ENCODE results near the gene PARP6. TPM values are rescaled to one million over a fixed set of nuclear protein-coding genes. Genes with fewer than 3 reads are reported as not detected.

The PARP6 gene
- total and polyA plus RNA-seq, 2 donors (not counting 1 experiment from before 2014, with no cell fraction given), result 118 to 134 TPM

GRCh38 chr15:72202302-72202701, 70.1 kb downstream of the PARP6 start:
- Histone ChIP-seq H2AFZ (ENCODE audit: insufficient read depth, low read depth, low read length, poor library complexity, severe bottlenecking) (no peak overlapping the region), H3K79me2 (ENCODE audit: control insufficient read depth, insufficient read depth, low read length) (no peaks in the 10 kb centered on the region), H3K9me3 (ENCODE audit: control extremely low read depth in 1 of 3, control insufficient read depth in 2 of 3, insufficient read depth in 1 of 3, low read length in 2 of 3) (no peaks in the 10 kb centered on the region), H3K27me3 (replicated peaks in 1 of 4; ENCODE audit: control extremely low read depth in 1 of 4, control insufficient read depth in 3 of 4, insufficient read depth in 4 of 4, low read length in 3 of 4) (peaks cover 0 to 5% (median 1%) of the 10 kb centered on the region in 4 experiments), H3K9ac (ENCODE audit: low read length) (no peak overlapping the region), H4K20me1 (ENCODE audit: control insufficient read depth, insufficient read depth, low read length, poor library complexity, severe bottlenecking) (peaks cover 18% of the 10 kb centered on the region), H3K36me3 (replicated peaks in 1 of 2; ENCODE audit: control extremely low read depth in 1 of 2, control insufficient read depth in 1 of 2, extremely low read depth in 1 of 2, insufficient read depth in 2 of 2, low read length in 1 of 2) (peaks cover 25 to 89% of the 10 kb centered on the region in 2 experiments), H3K4me1 (ENCODE audit: control insufficient read depth in 2 of 2, insufficient read depth in 2 of 2, low read length in 2 of 2) (peaks cover under 1 to 1% of the 10 kb centered on the region in 2 donors), H3K4me2 (replicated peaks; ENCODE audit: low read depth, low read length, poor library complexity, severe bottlenecking) (no peak overlapping the region), H3K27ac (ENCODE audit: low read length in 2 of 2) (no peak overlapping the region), H3K4me3 (ENCODE audit: control extremely low read depth in 1 of 5, extremely low read depth in 1 of 5, insufficient read depth in 1 of 5, low read depth in 2 of 5, low read length in 4 of 5) (no peak overlapping the region)
- TF ChIP-seq CTCF (IDR thresholded peaks at IDR 0.05) (no peak), EZH2 (IDR thresholded peaks at IDR 0.05; ENCODE audit: borderline replicate concordance, insufficient read depth, low read depth, low read length, poor library complexity, severe bottlenecking) (no peak)
- WGBS (ENCODE audit: insufficient coverage), result 96% methylated on average over 13 of the region's 13 CpGs
- intact Hi-C loops (cut with micrococcal nuclease), result no loop called here
- Mint-ChIP-seq H3K27ac (no peak overlapping the region), H3K4me3 (no peak overlapping the region), H3K4me1 (peaks cover 22% of the 10 kb centered on the region), H3K27me3 (peaks cover 4% of the 10 kb centered on the region), H3K9me3 (ENCODE audit: insufficient read depth) (no peaks in the 10 kb centered on the region)
- POLR2A ChIA-PET, result no interaction called here
- DNase-seq (no peak), ATAC-seq (ENCODE audit: low read depth) (no peak)
- CTCF ChIA-PET, result interaction anchor here (1.0 to 6.1 kb wide), 2 partner anchors 26 to 27 kb away, joined by 5 to 87 read pairs; partner anchors contain the start of gene PKM

GRCh38 chr15:72201391-72201921, 70.9 kb downstream of the PARP6 start:
- peak overlapping the region in 1 of 2 donors; percentile 20 for H3K27ac ChIP-seq (ENCODE audit: low read length in 2 of 2)
- H3K4me2 ChIP-seq (replicated peaks; ENCODE audit: low read depth, low read length, poor library complexity, severe bottlenecking), result no peak overlapping the region
- H3K36me3 ChIP-seq (replicated peaks in 1 of 2; ENCODE audit: control extremely low read depth in 1 of 2, control insufficient read depth in 1 of 2, extremely low read depth in 1 of 2, insufficient read depth in 2 of 2, low read length in 1 of 2), result peaks cover 23 to 81% of the 10 kb centered on the region in 2 experiments
- CTCF ChIA-PET, result interaction anchor here (0.9 to 9.5 kb wide), 12 partner anchors 11 to 139 kb away, joined by 3 to 137 read pairs (median 4); partner anchors contain the start of gene PKM
- peaks cover 25% of the 10 kb centered on the region for H3K4me1 Mint-ChIP-seq
- ATAC-seq (ENCODE audit: low read depth) (no peak), DNase-seq (no peak)
- H3K9me3 Mint-ChIP-seq (ENCODE audit: insufficient read depth), result no peaks in the 10 kb centered on the region
- no peak overlapping the region for H3K9ac ChIP-seq (ENCODE audit: low read length)
- H3K4me3 ChIP-seq (ENCODE audit: control extremely low read depth in 1 of 5, extremely low read depth in 1 of 5, insufficient read depth in 1 of 5, low read depth in 2 of 5, low read length in 4 of 5), result no peak overlapping the region
- 34% methylated on average over 3 of the region's 3 CpGs for WGBS (ENCODE audit: insufficient coverage)
- no peaks in the 10 kb centered on the region for H3K79me2 ChIP-seq (ENCODE audit: control insufficient read depth, insufficient read depth, low read length)
- H3K4me3 Mint-ChIP-seq, result no peak overlapping the region
- peaks cover 4 to 6% of the 10 kb centered on the region in 2 donors for H3K4me1 ChIP-seq (ENCODE audit: control insufficient read depth in 2 of 2, insufficient read depth in 2 of 2, low read length in 2 of 2)
- H3K27me3 Mint-ChIP-seq, result peaks cover 8% of the 10 kb centered on the region
- intact Hi-C loops (cut with micrococcal nuclease), result no loop called here
- peaks cover 0 to 14% (median 5%) of the 10 kb centered on the region in 4 experiments for H3K27me3 ChIP-seq (replicated peaks in 1 of 4; ENCODE audit: control extremely low read depth in 1 of 4, control insufficient read depth in 3 of 4, insufficient read depth in 4 of 4, low read length in 3 of 4)
- peaks cover 18% of the 10 kb centered on the region for H4K20me1 ChIP-seq (ENCODE audit: control insufficient read depth, insufficient read depth, low read length, poor library complexity, severe bottlenecking)
- peak overlapping the region; percentile 26 for H3K27ac Mint-ChIP-seq
- H2AFZ ChIP-seq (ENCODE audit: insufficient read depth, low read depth, low read length, poor library complexity, severe bottlenecking), result no peak overlapping the region
- H3K9me3 ChIP-seq (ENCODE audit: control extremely low read depth in 1 of 3, control insufficient read depth in 2 of 3, insufficient read depth in 1 of 3, low read length in 2 of 3), result no peaks in the 10 kb centered on the region
- no peak for TF ChIP-seq CTCF (IDR thresholded peaks at IDR 0.05)
- no peak for TF ChIP-seq EZH2 (IDR thresholded peaks at IDR 0.05; ENCODE audit: borderline replicate concordance, insufficient read depth, low read depth, low read length, poor library complexity, severe bottlenecking)
- POLR2A ChIA-PET, result no interaction called here

All from B cell (primary cell).